ENCODE data around the gene GALNTL6. TPM values are rescaled to one million over a fixed set of nuclear protein-coding genes. Genes with fewer than 3 reads are reported as not detected.

The GALNTL6 gene
- total RNA-seq, 1 donor from 2014 or later = 0.10 TPM

- no peak overlapping the region for H3K4me3 Mint-ChIP-seq (ENCODE audit: unreplicated experiment)
- DNase-seq (ENCODE audit: low spot score) = no peak
- H3K9me3 Mint-ChIP-seq (ENCODE audit: unreplicated experiment) = no peaks in the 10 kb centered on the region
- no peak for TF ChIP-seq CTCF (IDR thresholded peaks at IDR 0.05; ENCODE audit: unreplicated experiment)
- no peaks in the 10 kb centered on the region for H3K4me1 Mint-ChIP-seq (ENCODE audit: unreplicated experiment)
- H3K36me3 Mint-ChIP-seq (ENCODE audit: low read depth, unreplicated experiment) = no peaks in the 10 kb centered on the region
- H3K27ac Mint-ChIP-seq (ENCODE audit: unreplicated experiment) = no peak overlapping the region
- no peaks in the 10 kb centered on the region for H3K27me3 Mint-ChIP-seq (ENCODE audit: unreplicated experiment)
Observed at GRCh38 chr4:172485007-172485406, 671.8 kb downstream of the GALNTL6 start.

DNA sequence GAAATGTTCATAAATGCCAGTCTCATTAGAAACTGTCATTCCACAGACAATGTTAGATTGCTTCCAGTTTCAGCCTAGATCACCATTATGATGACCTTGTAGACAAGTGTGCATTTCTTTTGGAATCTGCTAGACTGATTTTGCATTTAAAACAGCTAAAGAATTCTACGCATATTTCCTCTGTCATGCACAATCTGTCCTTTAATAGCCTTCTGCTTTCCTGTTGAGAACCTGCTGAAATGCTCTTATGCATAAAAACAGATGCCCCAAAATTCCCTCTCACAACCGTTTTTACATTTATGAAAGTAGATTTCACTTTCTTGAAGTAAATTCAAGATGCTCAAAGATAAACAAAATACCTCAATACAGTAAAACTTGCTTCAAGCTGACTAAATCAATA lies 673.3 kb downstream of the GALNTL6 start:
- no peak overlapping the region for H3K4me3 Mint-ChIP-seq (ENCODE audit: unreplicated experiment)
- H3K27me3 Mint-ChIP-seq (ENCODE audit: unreplicated experiment) = no peaks in the 10 kb centered on the region
- H3K9me3 Mint-ChIP-seq (ENCODE audit: unreplicated experiment) = no peaks in the 10 kb centered on the region
- no peaks in the 10 kb centered on the region for H3K36me3 Mint-ChIP-seq (ENCODE audit: low read depth, unreplicated experiment)
- no peak for DNase-seq (ENCODE audit: low spot score)
- H3K4me1 Mint-ChIP-seq (ENCODE audit: unreplicated experiment) = no peaks in the 10 kb centered on the region
- no peak overlapping the region for H3K27ac Mint-ChIP-seq (ENCODE audit: unreplicated experiment)
- no peak for TF ChIP-seq CTCF (IDR thresholded peaks at IDR 0.05; ENCODE audit: unreplicated experiment)

DNA sequence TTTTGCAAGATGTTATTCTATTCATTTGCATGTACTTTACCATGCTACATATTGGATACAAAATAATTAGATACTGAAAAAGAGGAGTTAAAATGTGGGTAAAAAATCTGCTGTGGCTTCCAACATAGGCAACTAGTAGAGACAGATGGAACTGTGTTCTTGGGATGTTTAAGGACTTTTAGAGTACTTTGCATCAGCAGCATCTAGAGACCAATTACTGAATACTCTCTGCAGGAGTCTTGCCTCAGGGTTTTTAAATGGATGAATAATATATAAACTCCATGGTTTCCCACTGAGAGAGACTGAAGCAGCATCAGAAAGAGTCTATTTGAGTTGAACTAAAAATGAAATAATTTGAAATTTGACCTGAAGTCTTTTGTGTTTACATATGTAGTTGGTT lies 676.7 kb downstream of the GALNTL6 start:
- no peak overlapping the region for H3K27ac Mint-ChIP-seq (ENCODE audit: unreplicated experiment)
- no peaks in the 10 kb centered on the region for H3K4me1 Mint-ChIP-seq (ENCODE audit: unreplicated experiment)
- H3K36me3 Mint-ChIP-seq (ENCODE audit: low read depth, unreplicated experiment) = no peaks in the 10 kb centered on the region
- DNase-seq (ENCODE audit: low spot score) = no peak
- no peak overlapping the region for H3K4me3 Mint-ChIP-seq (ENCODE audit: unreplicated experiment)
- no peak for TF ChIP-seq CTCF (IDR thresholded peaks at IDR 0.05; ENCODE audit: unreplicated experiment)
- no peaks in the 10 kb centered on the region for H3K9me3 Mint-ChIP-seq (ENCODE audit: unreplicated experiment)
- H3K27me3 Mint-ChIP-seq (ENCODE audit: unreplicated experiment) = no peaks in the 10 kb centered on the region

GRCh38 chr4:172495769-172496168 lies 682.6 kb downstream of the GALNTL6 start:
- Mint-ChIP-seq H3K4me1 (ENCODE audit: unreplicated experiment) (peaks cover 4% of the 10 kb centered on the region), H3K9me3 (ENCODE audit: unreplicated experiment) (no peaks in the 10 kb centered on the region), H3K27ac (ENCODE audit: unreplicated experiment) (no peak overlapping the region), H3K4me3 (ENCODE audit: unreplicated experiment) (no peak overlapping the region), H3K27me3 (ENCODE audit: unreplicated experiment) (no peaks in the 10 kb centered on the region), H3K36me3 (ENCODE audit: low read depth, unreplicated experiment) (no peaks in the 10 kb centered on the region)
- TF ChIP-seq CTCF (IDR thresholded peaks at IDR 0.05; ENCODE audit: unreplicated experiment) = no peak
- DNase-seq (ENCODE audit: low spot score) = no peak

GRCh38 chr4:172497321-172497720 lies 684.1 kb downstream of the GALNTL6 start:
- no peak for DNase-seq (ENCODE audit: low spot score)
- H3K27me3 Mint-ChIP-seq (ENCODE audit: unreplicated experiment) = no peaks in the 10 kb centered on the region
- H3K9me3 Mint-ChIP-seq (ENCODE audit: unreplicated experiment) = no peaks in the 10 kb centered on the region
- H3K4me1 Mint-ChIP-seq (ENCODE audit: unreplicated experiment) = peaks cover 4% of the 10 kb centered on the region
- no peak overlapping the region for H3K27ac Mint-ChIP-seq (ENCODE audit: unreplicated experiment)
- H3K4me3 Mint-ChIP-seq (ENCODE audit: unreplicated experiment) = no peak overlapping the region
- TF ChIP-seq CTCF (IDR thresholded peaks at IDR 0.05; ENCODE audit: unreplicated experiment) = no peak
- no peaks in the 10 kb centered on the region for H3K36me3 Mint-ChIP-seq (ENCODE audit: low read depth, unreplicated experiment)
